SU-DHL-6 (cell line): Measurements from ENCODE around the gene SLC44A3.

Experiments used
- H2AFZ ChIP-seq: fragments of 200-600 bp; sonication (generic); 2 replicates; pipeline ENCODE4 v1.6.1; 2014; ENCODE audit warnings: low read depth, mild to moderate bottlenecking, moderate library complexity, mixed read lengths, antibody characterized with exemption, low read length; ENCODE audit not compliant: severe bottlenecking
- H3F3A ChIP-seq: fragments of 200-600 bp; shearing (Covaris generic); 2 replicates; pipeline ENCODE4 v1.6.0; 2016; ENCODE audit warnings: antibody characterized with exemption, mild to moderate bottlenecking; ENCODE audit not compliant: insufficient read depth
- H3K27ac ChIP-seq: fragments of 200-600 bp; sonication (generic); 2 replicates; pipeline ENCODE4 v1.5.1; 2016; ENCODE audit warnings: low read depth, mild to moderate bottlenecking, low read length, moderate library complexity, mixed read lengths
- H3K27me3 ChIP-seq: fragments of 200-600 bp; sonication (generic), shearing (Covaris generic); 2 replicates; pipeline ENCODE4 v1.6.0; 2014; ENCODE audit warnings: mild to moderate bottlenecking, low read length
- H3K36me3 ChIP-seq: fragments of 200-600 bp; sonication (generic); 2 replicates; pipeline ENCODE4 v1.6.1; 2014; ENCODE audit warnings: mild to moderate bottlenecking, low read length, mixed read lengths
- H3K4me2 ChIP-seq: fragments of 300-600, 200-600 bp; shearing (Covaris generic), sonication (generic); 2 replicates; pipeline ENCODE4 v1.6.0; 2014; ENCODE audit warnings: low read length, low read depth, mild to moderate bottlenecking; ENCODE audit not compliant: poor library complexity, severe bottlenecking
- H3K4me3 ChIP-seq: fragments of 200-600 bp; sonication (generic); 2 replicates; pipeline ENCODE4 v1.5.1; 2014; ENCODE audit warnings: antibody characterized with exemption, low read length, mild to moderate bottlenecking, mixed read lengths; ENCODE audit not compliant: insufficient read depth, poor library complexity, severe bottlenecking
- H3K79me2 ChIP-seq: fragments of 200-600 bp; sonication (generic); 2 replicates; pipeline ENCODE4 v1.6.1; 2014; ENCODE audit warnings: mild to moderate bottlenecking, low read length, moderate library complexity; ENCODE audit not compliant: insufficient read depth
- H3K9ac ChIP-seq: fragments of 200-600 bp; sonication (generic); 2 replicates; pipeline ENCODE4 v1.7.0; 2014; ENCODE audit warnings: mild to moderate bottlenecking, low read length
- H3K9me2 ChIP-seq: fragments of 200-600 bp; sonication (generic); replicated peaks from 2 replicates; pipeline ENCODE4 v1.6.1; 2014; ENCODE audit warnings: low read length; ENCODE audit not compliant: insufficient read depth
- H3K9me3 ChIP-seq: fragments of 200-600 bp; sonication (generic); 2 replicates; pipeline ENCODE4 v1.6.1; 2014; ENCODE audit warnings: low read length, mixed read lengths; ENCODE audit not compliant: insufficient read depth
- H4K20me1 ChIP-seq: fragments of 200-600 bp; sonication (generic); 2 replicates; pipeline ENCODE4 v1.6.1; 2014; ENCODE audit warnings: low read depth, mild to moderate bottlenecking, antibody characterized with exemption, low read length, moderate library complexity, mixed read lengths
- CTCF ChIP-seq: fragments of 200-600 bp; sonication (generic); IDR thresholded peaks from one replicate; pipeline ENCODE4 v1.5.1; 2017; ENCODE audit warnings: antibody characterized with exemption, mild to moderate bottlenecking, low read length, moderate library complexity; ENCODE audit not compliant: insufficient read depth, poor library complexity, severe bottlenecking
- EZH2phosphoT487 ChIP-seq: fragments of 200-600 bp; sonication (generic), shearing (Covaris generic); conservative IDR thresholded peaks from 2 replicates; pipeline ENCODE4 v1.6.1; 2018; ENCODE audit warnings: mild to moderate bottlenecking, antibody characterized with exemption, low read length, moderate library complexity, mixed read lengths

SLC44A3 gene

DNA sequence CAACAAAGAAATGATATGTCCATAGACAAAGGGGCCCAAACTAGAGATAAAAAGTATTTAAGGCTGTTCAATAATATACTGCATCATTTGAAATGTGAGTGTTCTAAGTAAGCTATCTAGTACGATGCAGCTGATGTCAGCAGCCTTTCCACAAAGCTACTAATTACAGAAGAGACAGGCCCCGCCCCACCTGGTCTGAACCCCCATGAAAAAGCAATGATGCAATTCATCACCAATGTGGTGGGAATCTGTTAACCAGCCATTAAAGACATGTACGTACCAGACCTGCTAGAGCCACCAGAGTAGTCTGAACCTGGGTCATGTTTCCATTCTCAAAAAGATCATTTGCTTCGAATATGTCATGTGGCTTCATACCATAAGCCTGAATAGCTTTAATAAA, 81.7 kb downstream of the SLC44A3 start:
- Histone ChIP-seq H3K27me3 (no peaks in the 10 kb centered on the region), H2AFZ (no peak overlapping the region), H3K4me3 (no peak overlapping the region), H3K9ac (no peak overlapping the region), H3K9me3 (no peaks in the 10 kb centered on the region), H3F3A (no peaks in the 10 kb centered on the region), H3K9me2 (no peaks in the 10 kb centered on the region; the same call in 1 of the 2 replicates), H4K20me1 (no peaks in the 10 kb centered on the region), H3K4me2 (no peak overlapping the region), H3K27ac (no peak overlapping the region), H3K36me3 (no peaks in the 10 kb centered on the region), H3K79me2 (no peaks in the 10 kb centered on the region)
- no peak for TF ChIP-seq CTCF

- H3K9me2 ChIP-seq, result no peaks in the 10 kb centered on the region
- no peak for TF ChIP-seq EZH2phosphoT487
- TF ChIP-seq CTCF, result no peak
- H3K79me2 ChIP-seq, result no peaks in the 10 kb centered on the region
- H3K27me3 ChIP-seq, result no peaks in the 10 kb centered on the region
- no peak overlapping the region for H2AFZ ChIP-seq
- no peaks in the 10 kb centered on the region for H4K20me1 ChIP-seq
- H3K4me3 ChIP-seq, result no peak overlapping the region
- no peak overlapping the region for H3K27ac ChIP-seq
- H3F3A ChIP-seq, result no peaks in the 10 kb centered on the region
- no peak overlapping the region for H3K9ac ChIP-seq
- H3K9me3 ChIP-seq, result no peaks in the 10 kb centered on the region
- H3K36me3 ChIP-seq, result no peaks in the 10 kb centered on the region
- no peak overlapping the region for H3K4me2 ChIP-seq
Measured at GRCh38 chr1:94903280-94904009, 83.3 kb downstream of the SLC44A3 start.

GRCh38 chr1:94905207-94905606, 85.0 kb downstream of the SLC44A3 start:
- no peak overlapping the region for H3K27ac ChIP-seq
- H3K36me3 ChIP-seq, result no peaks in the 10 kb centered on the region
- no peak overlapping the region for H2AFZ ChIP-seq
- H3K4me2 ChIP-seq, result no peak overlapping the region
- H4K20me1 ChIP-seq, result no peaks in the 10 kb centered on the region
- no peaks in the 10 kb centered on the region for H3K79me2 ChIP-seq
- no peak overlapping the region for H3K9ac ChIP-seq
- TF ChIP-seq CTCF, result no peak
- no peak for TF ChIP-seq EZH2phosphoT487
- H3F3A ChIP-seq, result no peaks in the 10 kb centered on the region
- H3K9me2 ChIP-seq, result no peaks in the 10 kb centered on the region
- no peak overlapping the region for H3K4me3 ChIP-seq
- no peaks in the 10 kb centered on the region for H3K27me3 ChIP-seq
- H3K9me3 ChIP-seq, result no peaks in the 10 kb centered on the region
